ENCODE measurements around the gene PDS5A. TPM values are rescaled to one million over a fixed set of nuclear protein-coding genes. Genes with fewer than 3 reads are reported as not detected.
"Not testable (repeated sequence)": the region's sequence is repeated elsewhere in the genome, so short reads cannot be mapped to it uniquely, and the experiment has no call there.

Gene PDS5A
- total and polyA plus RNA-seq, 8 donors = 12.1 to 42.6 (median 27.2) TPM

- no peaks in the 10 kb centered on the region for H3K27me3 ChIP-seq
- no peak for TF ChIP-seq CTCF (IDR thresholded peaks at IDR 0.05)
- DNase-seq (no peak), FAIRE-seq (no peak), ATAC-seq (no peak)
- WGBS, 2 donors = 87 to 90% methylated on average over 12 of the region's 12 CpGs
- H3K9me3 ChIP-seq = no peaks in the 10 kb centered on the region
- H3K27ac ChIP-seq = no peak overlapping the region
- H3K4me1 ChIP-seq = no peaks in the 10 kb centered on the region
- intact Hi-C loops (cut with DNase I) = no loop called here
- H3K36me3 ChIP-seq = peaks cover 0 to 35% (median 0%) of the 10 kb centered on the region in 3 donors
- H3K4me3 ChIP-seq = no peak overlapping the region
These were observed 131.6 kb downstream of the PDS5A start for GRCh38 chr4:39846120-39846519.

- no peak for ATAC-seq
- no peak for TF ChIP-seq CTCF (IDR thresholded peaks at IDR 0.05)
- H3K4me1 ChIP-seq = no peaks in the 10 kb centered on the region
- no peak overlapping the region for H3K4me3 ChIP-seq
- 96 to 98% methylated on average over 3 of the region's 3 CpGs for WGBS, 2 donors
- no peak for DNase-seq
- H3K36me3 ChIP-seq = peaks cover 0 to 54% (median 14%) of the 10 kb centered on the region in 3 donors
- intact Hi-C loops (cut with DNase I) = no loop called here
- FAIRE-seq = no peak
- H3K9me3 ChIP-seq = no peaks in the 10 kb centered on the region
- H3K27ac ChIP-seq = no peak overlapping the region
- no peaks in the 10 kb centered on the region for H3K27me3 ChIP-seq
These were observed 135.8 kb downstream of the PDS5A start for GRCh38 chr4:39841894-39842293.

DNA sequence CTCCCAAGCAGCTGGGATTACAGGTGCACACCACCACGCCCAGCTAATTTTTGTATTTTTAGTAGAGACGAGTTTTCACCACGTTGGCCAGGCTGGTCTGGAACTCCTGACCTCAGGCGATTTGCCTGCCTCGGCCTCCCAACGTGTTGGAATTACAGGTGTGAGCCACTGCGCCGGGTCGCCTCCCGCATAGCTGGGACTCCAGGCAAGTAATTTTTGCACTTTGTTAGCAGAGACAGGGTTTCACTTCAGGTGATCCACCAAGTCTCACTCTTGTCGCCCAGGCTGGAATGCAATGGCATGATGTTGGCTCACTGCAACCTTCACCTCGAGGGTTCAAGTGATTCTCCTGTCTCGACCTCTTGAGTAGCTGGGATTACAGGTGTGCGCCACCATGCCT lies 137.2 kb downstream of the PDS5A start:
- H3K27ac ChIP-seq; H3K27me3 ChIP-seq; H3K4me1 ChIP-seq; DNase-seq; intact Hi-C loops (cut with DNase I); H3K4me3 ChIP-seq; FAIRE-seq; H3K9me3 ChIP-seq; ATAC-seq: not testable (repeated sequence)
- 94 to 99% methylated on average over 14 of the region's 14 CpGs for WGBS, 2 donors
- H3K36me3 ChIP-seq = peaks cover 0 to 51% (median 14%) of the 10 kb centered on the region in 3 donors

GRCh38 chr4:39840027-39840426 lies 137.7 kb downstream of the PDS5A start:
- DNase-seq = no peak

GRCh38 chr4:39838431-39838830 lies 139.3 kb downstream of the PDS5A start:
- intact Hi-C loops (cut with DNase I); FAIRE-seq; H3K27me3 ChIP-seq; H3K4me1 ChIP-seq; H3K4me3 ChIP-seq; DNase-seq; H3K9me3 ChIP-seq; H3K27ac ChIP-seq; ATAC-seq: not testable (repeated sequence)
- peaks cover 0 to 41% (median 14%) of the 10 kb centered on the region in 3 donors for H3K36me3 ChIP-seq
- WGBS, 2 donors = 95 to 96% methylated on average over 11 of the region's 11 CpGs

More at GRCh38 chr4:39840027-39840426, 137.7 kb downstream of the PDS5A start:
- ATAC-seq (no peak), FAIRE-seq (no peak)
- Histone ChIP-seq H3K9me3 (no peaks in the 10 kb centered on the region), H3K4me3 (no peak overlapping the region), H3K36me3 (peaks cover 0 to 46% (median 14%) of the 10 kb centered on the region in 3 donors), H3K4me1 (no peaks in the 10 kb centered on the region), H3K27me3 (no peaks in the 10 kb centered on the region), H3K27ac (no peak overlapping the region)
- 95 to 98% methylated on average over 9 of the region's 9 CpGs for WGBS, 2 donors
- intact Hi-C loops (cut with DNase I) = no loop called here
- TF ChIP-seq CTCF (IDR thresholded peaks at IDR 0.05) = no peak

GRCh38 chr4:39834269-39834668 lies 143.4 kb downstream of the PDS5A start:
- no peaks in the 10 kb centered on the region for H3K27me3 ChIP-seq
- no peak for DNase-seq
- no peak overlapping the region for H3K4me3 ChIP-seq
- no peaks in the 10 kb centered on the region for H3K9me3 ChIP-seq
- H3K4me1 ChIP-seq = no peaks in the 10 kb centered on the region
- WGBS, 2 donors = 93 to 97% methylated on average over 1 of the region's 1 CpG
- no peak for FAIRE-seq
- intact Hi-C loops (cut with DNase I) = no loop called here
- no peak overlapping the region for H3K27ac ChIP-seq
- TF ChIP-seq CTCF (IDR thresholded peaks at IDR 0.05) = no peak
- peaks cover 0 to 22% (median 11%) of the 10 kb centered on the region in 3 donors for H3K36me3 ChIP-seq
- peak in 1 of 4 donors; percentile 38 for ATAC-seq

Data from pancreas (tissue), 10 donors.